ENCODE data around the gene CD8B2.

Gene CD8B2

GRCh38 chr2:106547164-106547903 is 60.2 kb downstream of the CD8B2 start:
- Histone ChIP-seq H3K4me3 (ENCODE audit: low read depth, low read length, poor library complexity, severe bottlenecking) (no peak overlapping the region), H3K4me2 (ENCODE audit: low read length) (no peak overlapping the region), H3K27me3 (ENCODE audit: insufficient read depth, low read length) (no peaks in the 10 kb centered on the region), H3K9me3 (ENCODE audit: low read length) (no peaks in the 10 kb centered on the region), H3F3A (ENCODE audit: insufficient read depth, low read length) (no peaks in the 10 kb centered on the region), H3K36me3 (ENCODE audit: insufficient read depth, low read length) (no peaks in the 10 kb centered on the region), H3K27ac (ENCODE audit: low read depth, low read length, poor library complexity, severe bottlenecking) (no peak overlapping the region), H3K9ac (ENCODE audit: low read length) (no peak overlapping the region), H3K4me1 (ENCODE audit: insufficient read depth, low read length, severe bottlenecking) (no peaks in the 10 kb centered on the region), H2AFZ (ENCODE audit: low read length) (no peak overlapping the region), H4K20me1 (ENCODE audit: insufficient read depth, low read length) (no peaks in the 10 kb centered on the region), H3K79me2 (ENCODE audit: insufficient read depth, low read length) (no peaks in the 10 kb centered on the region), H3K9me2 (ENCODE audit: low read depth, low read length) (no peaks in the 10 kb centered on the region)
- TF ChIP-seq EZH2 (IDR thresholded peaks at IDR 0.05; ENCODE audit: borderline replicate concordance, low read length) (no peak), CTCF (IDR thresholded peaks at IDR 0.05; ENCODE audit: low read length) (no peak)

GRCh38 chr2:106551417-106552130 is 64.4 kb downstream of the CD8B2 start:
- Histone ChIP-seq H3K9ac (ENCODE audit: low read length) (no peak overlapping the region), H3K79me2 (ENCODE audit: insufficient read depth, low read length) (no peaks in the 10 kb centered on the region), H3K9me2 (ENCODE audit: low read depth, low read length) (no peaks in the 10 kb centered on the region), H3K27me3 (ENCODE audit: insufficient read depth, low read length) (no peaks in the 10 kb centered on the region; the same call in 1 of the 2 replicates), H3F3A (ENCODE audit: insufficient read depth, low read length) (no peaks in the 10 kb centered on the region), H3K36me3 (ENCODE audit: insufficient read depth, low read length) (no peaks in the 10 kb centered on the region; the same call in 1 of the 2 replicates), H3K9me3 (ENCODE audit: low read length) (no peaks in the 10 kb centered on the region), H3K4me1 (ENCODE audit: insufficient read depth, low read length, severe bottlenecking) (no peaks in the 10 kb centered on the region), H3K4me2 (ENCODE audit: low read length) (no peak overlapping the region), H2AFZ (ENCODE audit: low read length) (no peak overlapping the region), H3K27ac (ENCODE audit: low read depth, low read length, poor library complexity, severe bottlenecking) (no peak overlapping the region), H4K20me1 (ENCODE audit: insufficient read depth, low read length) (no peaks in the 10 kb centered on the region), H3K4me3 (ENCODE audit: low read depth, low read length, poor library complexity, severe bottlenecking) (no peak overlapping the region)
- TF ChIP-seq EZH2 (IDR thresholded peaks at IDR 0.05; ENCODE audit: borderline replicate concordance, low read length) = no peak
- no peak for TF ChIP-seq CTCF (IDR thresholded peaks at IDR 0.05; ENCODE audit: low read length)

- H3K4me2 ChIP-seq (ENCODE audit: low read length) = no peak overlapping the region
- no peak overlapping the region for H3K4me3 ChIP-seq (ENCODE audit: low read depth, low read length, poor library complexity, severe bottlenecking)
- no peaks in the 10 kb centered on the region; the same call in 1 of the 2 replicates for H3K36me3 ChIP-seq (ENCODE audit: insufficient read depth, low read length)
- no peaks in the 10 kb centered on the region for H3K9me3 ChIP-seq (ENCODE audit: low read length)
- TF ChIP-seq EZH2 (IDR thresholded peaks at IDR 0.05; ENCODE audit: borderline replicate concordance, low read length) = no peak
- TF ChIP-seq CTCF (IDR thresholded peaks at IDR 0.05; ENCODE audit: low read length) = no peak
- no peak overlapping the region for H2AFZ ChIP-seq (ENCODE audit: low read length)
- no peaks in the 10 kb centered on the region for H3K9me2 ChIP-seq (ENCODE audit: low read depth, low read length)
- no peak overlapping the region for H3K27ac ChIP-seq (ENCODE audit: low read depth, low read length, poor library complexity, severe bottlenecking)
- no peaks in the 10 kb centered on the region for H4K20me1 ChIP-seq (ENCODE audit: insufficient read depth, low read length)
- no peaks in the 10 kb centered on the region for H3K4me1 ChIP-seq (ENCODE audit: insufficient read depth, low read length, severe bottlenecking)
- no peak overlapping the region for H3K9ac ChIP-seq (ENCODE audit: low read length)
- H3K79me2 ChIP-seq (ENCODE audit: insufficient read depth, low read length) = no peaks in the 10 kb centered on the region
- no peaks in the 10 kb centered on the region; the same call in 1 of the 2 replicates for H3K27me3 ChIP-seq (ENCODE audit: insufficient read depth, low read length)
- H3F3A ChIP-seq (ENCODE audit: insufficient read depth, low read length) = no peaks in the 10 kb centered on the region
These were observed 65.8 kb downstream of the CD8B2 start for GRCh38 chr2:106552921-106553320.
